Upper lobe of left lung (tissue), 6 donors: Measurements from ENCODE around the gene CACNA1A. TPM values are rescaled to one million over a fixed set of nuclear protein-coding genes. Genes with fewer than 3 reads are reported as not detected.
"Not testable (repeated sequence)": the region's sequence is repeated elsewhere in the genome, so short reads cannot be mapped to it uniquely, and the experiment has no call there.

Experiments used
- ATAC-seq, 2 donors: fragments of 200-7000 bp; cut with Tn5 transposase; one replicate each; pipeline ENCODE4 v1.9.1; 2022; ENCODE audit warnings: mild to moderate bottlenecking in 2 of 2, moderate library complexity in 2 of 2; ENCODE audit not compliant: low FRiP score in 2 of 2
- DNase-seq, 2 donors: peaks; one replicate each; pipeline ENCODE4 v3.0.0-alpha.2; 2019 to 2020
- H3K27ac ChIP-seq, 4 donors: fragments of 200-600 bp; sonication (generic); one replicate each; pipeline ENCODE4 v1.5.1; 2016 to 2019
- H3K27me3 ChIP-seq, 4 donors: fragments of 200-600 bp; sonication (generic); one replicate each; pipeline ENCODE4 v1.5.1; 2017 to 2019
- H3K36me3 ChIP-seq, 4 donors: fragments of 200-600 bp; sonication (generic); one replicate each; pipeline ENCODE4 v1.5.1; 2016 to 2019
- H3K4me1 ChIP-seq, 4 donors: fragments of 200-600 bp; sonication (generic); one replicate each; pipeline ENCODE4 v1.5.1; 2018 to 2019
- H3K4me3 ChIP-seq, 4 donors: fragments of 200-600 bp; sonication (generic); one replicate each; pipeline ENCODE4 v1.5.1; 2017 to 2019; ENCODE audit warnings: mild to moderate bottlenecking in 2 of 4, moderate library complexity in 1 of 4
- H3K9me3 ChIP-seq, 4 donors: fragments of 200-600 bp; sonication (generic); one replicate each; pipeline ENCODE4 v1.5.1; 2018 to 2019
- CTCF ChIP-seq, 6 experiments: fragments of 450-650 bp in 4 of 6; fragments of 200-600 bp in 2 of 6; sonication (generic) in 2 of 6; IDR thresholded peaks; one replicate each; pipeline ENCODE4 v1.5.1; 2016 to 2019; ENCODE audit warnings: antibody characterized with exemption in 6 of 6
- EP300 ChIP-seq, 4 donors: sonication (generic); formaldehyde crosslinking; IDR thresholded peaks; one replicate each; pipeline ENCODE4 v1.5.1; 2017; ENCODE audit warnings: antibody characterized with exemption in 4 of 4, control low read depth in 2 of 4
- POLR2A ChIP-seq, 4 donors: fragments of 450-650 bp; IDR thresholded peaks; one replicate each; pipeline ENCODE4 v1.5.1; 2016 to 2017; ENCODE audit warnings: antibody characterized with exemption in 4 of 4, mild to moderate bottlenecking in 2 of 4
- POLR2AphosphoS5 ChIP-seq, 2 donors: sonication (generic); formaldehyde crosslinking; IDR thresholded peaks; one replicate each; pipeline ENCODE4 v1.5.1; 2017; ENCODE audit warnings: antibody characterized with exemption in 2 of 2
- WGBS, 2 donors: methylation state at CpG; one replicate each; pipeline ENCODE4 v1.1.5; 2017 to 2018; 5-methylcytosine and 5-hydroxymethylcytosine counted together
- total RNA-seq, 6 donors: library from RNA; depleted of rRNA in 4 of 6; stranded (reverse); fragments of >200 nt in 4 of 6; gene quantifications; one replicate each; pipeline versions ENCODE4 v1.1.0 to v1.2.1, GENCODE V29; 2016 to 2021
- donor health status: DM: no; HTN: no; CAD: no; lungs with moderate emphysema.
- donor health status: DM: no; HTN: yes; CAD: no; lungs with severe emphysema.

CACNA1A gene
- total RNA-seq, 6 donors from 2014 or later, result 0.29 to 0.69 (median 0.67) TPM; not detected in 1

GRCh38 chr19:13260883-13261653, 245.2 kb downstream of the CACNA1A start:
- ATAC-seq (peak in 1 of 2 donors; percentile 80), DNase-seq (peak in 1 of 2 donors; percentile 42)
- H3K36me3 ChIP-seq, result no peaks in the 10 kb centered on the region
- H3K27ac ChIP-seq, result no peak overlapping the region
- 61 to 78% methylated on average over 9 of the region's 9 CpGs for WGBS, 2 donors
- H3K9me3 ChIP-seq, result peaks cover 0 to 3% (median 0%) of the 10 kb centered on the region in 4 donors
- TF ChIP-seq EP300 (IDR thresholded peaks at IDR 0.05), result peak in 1 of 4 donors; percentile 19
- no peak for TF ChIP-seq POLR2AphosphoS5 (IDR thresholded peaks at IDR 0.05)
- TF ChIP-seq CTCF (IDR thresholded peaks at IDR 0.05), result no peak
- TF ChIP-seq POLR2A (IDR thresholded peaks at IDR 0.05), result no peak
- H3K4me3 ChIP-seq, result no peak overlapping the region
- H3K4me1 ChIP-seq, result peaks cover 0 to 4% (median 0%) of the 10 kb centered on the region in 4 donors
- no peaks in the 10 kb centered on the region for H3K27me3 ChIP-seq

GRCh38 chr19:13256918-13257317, 249.4 kb downstream of the CACNA1A start:
- Histone ChIP-seq H3K36me3 (no peaks in the 10 kb centered on the region), H3K4me3 (no peak overlapping the region), H3K9me3 (peaks cover 0 to 3% (median 0%) of the 10 kb centered on the region in 4 donors), H3K27ac (no peak overlapping the region), H3K4me1 (peaks cover 0 to 4% (median 0%) of the 10 kb centered on the region in 4 donors), H3K27me3 (no peaks in the 10 kb centered on the region)
- DNase-seq (no peak), ATAC-seq (no peak)
- 97 to 100% methylated on average over 2 of the region's 2 CpGs for WGBS, 2 donors
- TF ChIP-seq EP300 (IDR thresholded peaks at IDR 0.05) (no peak), POLR2A (IDR thresholded peaks at IDR 0.05) (no peak), CTCF (IDR thresholded peaks at IDR 0.05) (no peak), POLR2AphosphoS5 (IDR thresholded peaks at IDR 0.05) (no peak)

- not testable (repeated sequence) for H3K4me1 ChIP-seq, H3K27ac ChIP-seq, H3K27me3 ChIP-seq, H3K4me3 ChIP-seq, H3K9me3 ChIP-seq, H3K36me3 ChIP-seq, DNase-seq, ATAC-seq
- WGBS, 2 donors, result 73 to 86% methylated on average over 1 of the region's 1 CpG
Observed at GRCh38 chr19:13256398-13256797, 249.9 kb downstream of the CACNA1A start.

GRCh38 chr19:13255719-13256059, 250.6 kb downstream of the CACNA1A start:
- Histone ChIP-seq H3K36me3 (no peaks in the 10 kb centered on the region), H3K27ac (no peak overlapping the region), H3K4me1 (peaks cover 0 to 2% (median 0%) of the 10 kb centered on the region in 4 donors), H3K27me3 (no peaks in the 10 kb centered on the region), H3K9me3 (peaks cover 0 to 3% (median 0%) of the 10 kb centered on the region in 4 donors), H3K4me3 (no peak overlapping the region)
- no peak for TF ChIP-seq EP300 (IDR thresholded peaks at IDR 0.05)
- TF ChIP-seq CTCF (IDR thresholded peaks at IDR 0.05), result no peak
- no peak for TF ChIP-seq POLR2AphosphoS5 (IDR thresholded peaks at IDR 0.05)
- TF ChIP-seq POLR2A (IDR thresholded peaks at IDR 0.05), result no peak
- ATAC-seq (no peak), DNase-seq (no peak)
- WGBS, 2 donors, result 55 to 59% methylated on average over 2 of the region's 2 CpGs

GRCh38 chr19:13255041-13255718, 251.1 kb downstream of the CACNA1A start:
- Histone ChIP-seq H3K4me1 (no peaks in the 10 kb centered on the region), H3K9me3 (peaks cover 0 to 3% (median 0%) of the 10 kb centered on the region in 4 donors), H3K4me3 (no peak overlapping the region), H3K27me3 (no peaks in the 10 kb centered on the region), H3K36me3 (no peaks in the 10 kb centered on the region), H3K27ac (no peak overlapping the region)
- no peak for ATAC-seq
- WGBS, 2 donors, result 84 to 85% methylated on average over 20 to 21 of the region's 21 CpGs
- peak in 1 of 2 donors; percentile 41 for DNase-seq
- TF ChIP-seq POLR2AphosphoS5 (IDR thresholded peaks at IDR 0.05) (no peak), CTCF (IDR thresholded peaks at IDR 0.05) (no peak), POLR2A (IDR thresholded peaks at IDR 0.05) (no peak), EP300 (IDR thresholded peaks at IDR 0.05) (no peak)
